ENCODE data around the gene LRRC8A.
"Not testable (repeated sequence)": the region's sequence is repeated elsewhere in the genome, so short reads cannot be mapped to it uniquely, and the experiment has no call there.

Gene LRRC8A

GRCh38 chr9:128921881-128922763 lies 40.2 kb downstream of the LRRC8A start:
- DNase-seq (ENCODE audit: low spot score), result no peak

GRCh38 chr9:128923493-128923883 lies 41.6 kb downstream of the LRRC8A start:
- DNase-seq (ENCODE audit: low spot score), result no peak

- peak; percentile 68 for DNase-seq (ENCODE audit: low spot score)
Observed at GRCh38 chr9:128927731-128928411, 45.9 kb downstream of the LRRC8A start.

GRCh38 chr9:128928624-128929023 lies 46.7 kb downstream of the LRRC8A start:
- DNase-seq (ENCODE audit: low spot score), result no peak

- no peak for DNase-seq (ENCODE audit: low spot score)
Observed at GRCh38 chr9:128929560-128929959, 47.6 kb downstream of the LRRC8A start.

GRCh38 chr9:128933731-128934130 lies 51.8 kb downstream of the LRRC8A start:
- no peak for DNase-seq (ENCODE audit: low spot score)

GRCh38 chr9:128936171-128936865 lies 54.4 kb downstream of the LRRC8A start:
- DNase-seq (ENCODE audit: low spot score), result no peak

- DNase-seq (ENCODE audit: low spot score), result no peak
Observed at GRCh38 chr9:128937310-128938165, 55.6 kb downstream of the LRRC8A start.

- DNase-seq (ENCODE audit: low spot score), result no peak
Observed at GRCh38 chr9:128940271-128940921, 58.5 kb downstream of the LRRC8A start.

- no peak for DNase-seq (ENCODE audit: low spot score)
Observed at GRCh38 chr9:128940946-128941755, 59.2 kb downstream of the LRRC8A start.

- no peak for DNase-seq (ENCODE audit: low spot score)
Observed at GRCh38 chr9:128943832-128944620, 62.1 kb downstream of the LRRC8A start.

- not testable (repeated sequence) for DNase-seq (ENCODE audit: low spot score)
Observed at GRCh38 chr9:128944966-128945365, 63.0 kb downstream of the LRRC8A start.

- no peak for DNase-seq (ENCODE audit: low spot score)
Observed at GRCh38 chr9:128945798-128946501, 64.0 kb downstream of the LRRC8A start.

- DNase-seq (ENCODE audit: low spot score), result peak; percentile 7
Observed at GRCh38 chr9:128946571-128947276, 64.8 kb downstream of the LRRC8A start.

- DNase-seq (ENCODE audit: low spot score), result no peak
Observed at GRCh38 chr9:128947277-128947526, 65.3 kb downstream of the LRRC8A start.

GRCh38 chr9:128947527-128948301 lies 65.8 kb downstream of the LRRC8A start, which contains the start of the genes DOLK and NUP188:
Gene DOLK, minus strand, starts transcription at chr9:128947603. Its CDS starts 300 bp downstream, at chr9:128947303.
Gene NUP188, plus strand, starts transcription at chr9:128947699. Its CDS starts 21 bp downstream, at chr9:128947720.
- DNase-seq (ENCODE audit: low spot score), result peak; percentile 95

- DNase-seq (ENCODE audit: low spot score), result not testable (repeated sequence)
Observed at GRCh38 chr9:128961403-128961802, 79.5 kb downstream of the LRRC8A start.
